Type B pancreatic cell (in vitro differentiated cells): ENCODE results near the gene LRMDA. TPM values are rescaled to one million over a fixed set of nuclear protein-coding genes. Genes with fewer than 3 reads are reported as not detected.

Source experiments
- DNase-seq: peaks from one replicate; pipeline ENCODE4 v3.0.0; 2021; ENCODE audit warnings: mixed read lengths; ENCODE audit not compliant: unreplicated experiment; ENCODE audit errors: extremely low spot score
- H3K27ac Mint-ChIP-seq: 2 replicates; pipeline ENCODE4 v1.8.0; 2021; ENCODE audit warnings: mild to moderate bottlenecking, mixed read lengths
- H3K27me3 Mint-ChIP-seq: 2 replicates; pipeline ENCODE4 v1.8.0; 2021; ENCODE audit warnings: mixed read lengths
- H3K36me3 Mint-ChIP-seq: 2 replicates; pipeline ENCODE4 v1.8.0; 2021; ENCODE audit warnings: mixed read lengths
- H3K4me1 Mint-ChIP-seq: one replicate; pipeline ENCODE4 v1.8.0; 2021; ENCODE audit warnings: mixed read lengths; ENCODE audit not compliant: unreplicated experiment
- H3K4me3 Mint-ChIP-seq: 2 replicates; pipeline ENCODE4 v1.8.0; 2021; ENCODE audit warnings: mild to moderate bottlenecking, mixed read lengths
- H3K9me3 Mint-ChIP-seq: 2 replicates; pipeline ENCODE4 v1.8.0; 2021; ENCODE audit warnings: mixed read lengths
- CTCF ChIP-seq: fragments of 200-600 bp; sonication (generic); conservative IDR thresholded peaks from 2 replicates; pipeline ENCODE4 v1.5.0; 2021; ENCODE audit warnings: antibody characterized with exemption, mild to moderate bottlenecking
- total RNA-seq: library from RNA; stranded (reverse); gene quantifications from 2 replicates; pipeline ENCODE4 v1.2.1, GENCODE V29; 2021; ENCODE audit warnings: low replicate concordance

LRMDA gene
- total RNA-seq, 1 donor from 2014 or later: 2.0 TPM

- TF ChIP-seq CTCF: no peak
- Mint-ChIP-seq H3K4me1 (peaks cover 13% of the 10 kb centered on the region), H3K27ac (no peak overlapping the region), H3K9me3 (no peaks in the 10 kb centered on the region), H3K36me3 (no peaks in the 10 kb centered on the region), H3K27me3 (peaks cover 26% of the 10 kb centered on the region), H3K4me3 (no peak overlapping the region)
- no peak for DNase-seq
These were observed 563.1 kb downstream of the LRMDA start for GRCh38 chr10:75994357-75995040.

- no peak for DNase-seq
These were observed 563.6 kb downstream of the LRMDA start for GRCh38 chr10:75995041-75995430.

GRCh38 chr10:75995720-75996119 lies 564.3 kb downstream of the LRMDA start:
- no peak for TF ChIP-seq CTCF
- no peak overlapping the region for H3K27ac Mint-ChIP-seq

More at GRCh38 chr10:75995041-75995430, 563.6 kb downstream of the LRMDA start:
- peaks cover 26% of the 10 kb centered on the region for H3K27me3 Mint-ChIP-seq
- H3K4me1 Mint-ChIP-seq: peaks cover 10% of the 10 kb centered on the region
- no peak overlapping the region for H3K27ac Mint-ChIP-seq
- TF ChIP-seq CTCF: no peak
- no peaks in the 10 kb centered on the region for H3K36me3 Mint-ChIP-seq
- H3K4me3 Mint-ChIP-seq: no peak overlapping the region
- H3K9me3 Mint-ChIP-seq: no peaks in the 10 kb centered on the region

GRCh38 chr10:75999001-75999400 lies 567.6 kb downstream of the LRMDA start:
- H3K4me3 Mint-ChIP-seq: no peak overlapping the region
- no peaks in the 10 kb centered on the region for H3K36me3 Mint-ChIP-seq
- H3K27me3 Mint-ChIP-seq: peaks cover 26% of the 10 kb centered on the region
- DNase-seq: no peak
- H3K27ac Mint-ChIP-seq: no peak overlapping the region
- no peaks in the 10 kb centered on the region for H3K9me3 Mint-ChIP-seq
- peaks cover 2% of the 10 kb centered on the region for H3K4me1 Mint-ChIP-seq
- TF ChIP-seq CTCF: no peak

More at GRCh38 chr10:75995720-75996119, 564.3 kb downstream of the LRMDA start:
- Mint-ChIP-seq H3K27me3 (peaks cover 29% of the 10 kb centered on the region), H3K4me1 (peaks cover 6% of the 10 kb centered on the region), H3K9me3 (no peaks in the 10 kb centered on the region), H3K36me3 (no peaks in the 10 kb centered on the region), H3K4me3 (no peak overlapping the region)
- no peak for DNase-seq

GRCh38 chr10:75999515-76000209 lies 568.2 kb downstream of the LRMDA start:
- DNase-seq: no peak
- H3K27me3 Mint-ChIP-seq: peaks cover 27% of the 10 kb centered on the region
- no peak for TF ChIP-seq CTCF
- no peaks in the 10 kb centered on the region for H3K9me3 Mint-ChIP-seq
- no peaks in the 10 kb centered on the region for H3K4me1 Mint-ChIP-seq
- no peaks in the 10 kb centered on the region for H3K36me3 Mint-ChIP-seq
- no peak overlapping the region for H3K27ac Mint-ChIP-seq
- no peak overlapping the region for H3K4me3 Mint-ChIP-seq
